ENCODE data around the gene PGGHG.
"Not testable (repeated sequence)": the region's sequence is repeated elsewhere in the genome, so short reads cannot be mapped to it uniquely, and the experiment has no call there.

PGGHG gene

DNA sequence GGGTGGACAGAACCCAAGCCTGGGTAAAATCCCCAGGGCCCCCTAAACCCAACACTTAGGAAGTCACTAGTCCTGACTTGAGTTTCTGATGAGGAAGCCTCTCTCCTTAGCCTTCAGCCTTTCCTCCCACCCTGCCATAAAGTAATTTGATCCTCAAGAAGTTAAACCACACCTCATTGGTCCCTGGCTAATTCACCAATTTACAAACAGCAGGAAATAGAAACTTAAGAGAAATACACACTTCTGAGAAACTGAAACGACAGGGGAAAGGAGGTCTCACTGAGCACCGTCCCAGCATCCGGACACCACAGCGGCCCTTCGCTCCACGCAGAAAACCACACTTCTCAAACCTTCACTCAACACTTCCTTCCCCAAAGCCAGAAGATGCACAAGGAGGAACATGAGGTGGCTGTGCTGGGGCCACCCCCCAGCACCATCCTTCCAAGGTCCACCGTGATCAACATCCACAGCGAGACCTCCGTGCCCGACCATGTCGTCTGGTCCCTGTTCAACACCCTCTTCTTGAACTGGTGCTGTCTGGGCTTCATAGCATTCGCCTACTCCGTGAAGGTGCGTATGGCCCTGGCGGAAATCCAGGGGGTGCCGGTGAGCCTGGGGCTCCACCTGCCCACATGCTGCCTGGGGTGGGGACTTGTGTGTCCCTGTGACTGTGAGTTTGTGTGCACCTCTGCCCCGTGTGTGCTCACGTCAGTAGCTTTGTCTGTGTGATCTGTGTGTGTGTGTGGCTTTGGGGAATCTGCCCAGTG is 25.0 kb downstream of the PGGHG start, which contains the start of gene IFITM1:
TSS of gene IFITM1 (plus strand) at position 254 of the 767 bp plus-strand sequence. CDS start at position 385, 131 bp downstream.
- no peak for DNase-seq (ENCODE audit: low read depth in 2 of 2)

DNA sequence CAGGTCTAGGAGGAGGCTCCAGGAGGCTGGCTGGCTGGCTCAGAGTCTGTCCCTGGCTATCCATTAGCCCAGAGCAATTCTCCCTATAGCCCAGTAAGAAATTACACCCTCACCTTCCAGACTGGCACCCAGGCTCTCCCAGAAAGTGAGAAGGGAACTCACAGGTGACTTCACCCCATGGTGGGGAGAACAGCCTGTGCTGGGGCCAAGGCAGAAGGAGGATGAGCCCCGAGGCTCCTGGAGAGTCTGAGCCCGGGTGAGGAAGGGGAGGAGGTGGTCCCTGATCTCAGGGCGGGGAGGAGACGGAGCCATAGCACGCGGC is 25.6 kb downstream of the PGGHG start:
- DNase-seq (ENCODE audit: low read depth in 2 of 2): not testable (repeated sequence)

DNA sequence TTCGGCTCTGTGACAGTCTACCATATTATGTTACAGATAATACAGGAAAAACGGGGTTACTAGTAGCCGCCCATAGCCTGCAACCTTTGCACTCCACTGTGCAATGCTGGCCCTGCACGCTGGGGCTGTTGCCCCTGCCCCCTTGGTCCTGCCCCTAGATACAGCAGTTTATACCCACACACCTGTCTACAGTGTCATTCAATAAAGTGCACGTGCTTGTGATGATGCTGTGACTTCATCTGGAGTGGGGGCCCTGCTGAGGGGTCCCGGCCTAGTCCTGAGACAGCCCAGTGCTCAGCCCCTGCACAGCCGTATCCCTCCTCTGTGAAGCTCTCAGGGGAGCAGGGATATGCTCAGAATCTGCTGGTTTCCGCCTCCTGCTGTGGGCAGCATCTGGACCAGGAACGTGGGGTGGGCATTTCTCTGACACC is 26.1 kb downstream of the PGGHG start:
- DNase-seq (ENCODE audit: low read depth in 2 of 2): no peak

DNA sequence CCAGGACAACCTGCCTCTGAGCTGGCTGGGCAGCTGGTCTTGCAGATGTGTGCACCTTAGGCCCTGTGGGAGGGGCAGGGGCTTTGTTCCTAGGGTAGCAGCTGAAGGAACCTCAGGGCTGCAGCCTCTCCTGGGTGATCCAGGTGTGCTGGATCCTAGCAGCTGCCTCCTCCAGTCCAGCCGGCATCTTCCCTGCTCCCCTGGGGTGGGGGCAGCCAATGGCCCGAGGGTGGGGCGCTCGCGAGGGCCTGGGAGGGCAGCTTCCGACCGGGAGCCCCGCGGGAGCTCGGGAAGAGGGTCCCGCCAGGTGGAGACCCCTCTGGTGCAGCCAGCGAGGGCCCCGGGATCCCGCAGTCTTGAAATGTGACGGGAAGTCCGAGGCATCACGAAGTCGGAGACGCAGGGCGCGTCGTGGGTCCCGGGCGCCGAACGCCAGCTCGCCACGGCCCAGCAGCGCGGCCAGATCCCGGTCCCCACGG is 26.6 kb downstream of the PGGHG start:
- DNase-seq (ENCODE audit: low read depth in 2 of 2): no peak

DNA sequence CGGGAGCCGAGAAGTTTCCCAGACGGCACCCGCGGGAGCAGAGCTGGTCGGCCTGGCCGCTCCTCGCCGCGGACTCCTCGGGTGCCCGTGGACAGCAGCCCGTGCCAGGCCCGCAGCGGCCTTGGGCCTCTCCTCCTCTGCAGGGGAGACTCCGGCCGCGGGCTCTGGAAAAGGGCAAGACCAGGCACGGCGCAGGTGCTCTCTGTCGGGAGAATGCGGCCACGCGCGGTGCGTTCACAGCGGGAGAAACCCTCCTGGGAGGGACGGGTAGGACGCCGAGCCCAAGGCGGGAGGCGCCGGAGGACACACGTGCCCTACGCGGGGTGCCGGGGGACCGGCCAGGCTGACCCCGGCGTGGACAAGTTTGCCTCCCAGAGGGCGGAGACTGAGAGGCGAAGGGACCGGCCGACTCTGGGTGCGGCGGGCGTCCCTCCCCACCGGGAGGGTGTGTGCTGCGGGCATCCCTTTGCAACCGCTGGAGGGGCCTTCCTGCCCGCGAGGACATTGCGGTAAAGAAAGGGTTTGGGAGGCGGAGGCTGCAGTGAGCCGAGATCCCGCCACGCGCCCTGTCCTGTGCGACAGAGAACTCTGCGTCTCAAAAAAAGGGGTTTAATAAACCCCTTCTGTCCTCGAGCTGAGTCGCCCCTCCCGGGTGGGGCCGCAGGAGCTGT is 27.2 kb downstream of the PGGHG start:
- DNase-seq (ENCODE audit: low read depth in 2 of 2): no peak

DNA sequence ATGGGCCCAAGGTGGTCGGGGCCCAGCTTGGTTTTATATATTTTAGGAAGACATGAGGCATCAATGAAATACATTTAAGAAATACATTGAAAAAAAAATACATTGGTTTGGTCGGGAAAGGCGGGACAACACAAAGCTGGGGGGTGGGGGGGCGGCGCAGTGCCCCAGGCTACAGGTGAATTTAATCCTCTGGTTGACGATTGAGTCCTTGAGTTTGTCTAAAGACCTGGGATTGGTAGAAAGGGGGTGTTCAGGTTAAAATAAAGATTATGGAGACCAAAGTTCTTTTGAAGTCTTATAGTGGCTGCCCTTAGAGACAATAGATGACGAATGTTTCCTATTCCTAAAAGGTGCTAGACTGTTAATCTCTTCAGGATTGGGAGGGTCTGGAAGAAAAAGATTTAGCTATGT is 28.0 kb downstream of the PGGHG start:
- no peak for DNase-seq (ENCODE audit: low read depth in 2 of 2)

DNA sequence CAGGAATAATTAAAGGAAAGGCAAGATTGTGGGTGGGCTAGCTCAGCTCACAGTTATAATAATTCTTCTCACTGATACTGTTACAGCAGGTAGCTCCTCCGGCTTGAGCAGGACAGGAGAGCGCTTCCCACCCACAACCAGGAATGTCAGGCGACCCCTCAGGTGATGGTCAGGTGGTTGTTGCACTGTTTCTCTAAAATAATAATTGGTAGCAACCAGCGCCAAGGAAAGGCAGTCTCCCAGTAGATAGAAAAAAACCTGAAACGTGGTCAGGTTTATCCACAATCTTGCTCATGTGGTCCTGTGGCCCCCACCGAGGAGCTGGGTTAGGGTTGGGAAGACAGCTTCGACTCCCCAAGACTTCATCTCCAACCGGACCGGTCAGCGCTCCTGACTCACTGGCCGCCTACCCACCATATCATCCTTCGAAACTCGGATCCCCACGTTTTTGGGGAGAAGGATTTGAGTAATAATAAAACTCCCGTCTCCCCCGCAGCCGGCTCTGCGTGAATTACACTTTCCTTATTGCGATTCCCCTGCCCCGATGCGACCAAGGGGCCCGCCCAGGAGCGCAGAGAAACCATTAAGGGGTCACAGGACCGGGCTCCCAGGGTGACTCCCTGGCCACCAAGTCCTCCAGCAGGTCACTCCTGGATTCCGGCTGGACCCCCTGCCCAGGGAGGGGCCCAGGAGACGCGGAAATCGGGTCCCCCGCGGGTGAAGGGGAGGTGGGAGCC is 28.9 kb downstream of the PGGHG start:
- DNase-seq (ENCODE audit: low read depth in 2 of 2): not testable (repeated sequence)

DNA sequence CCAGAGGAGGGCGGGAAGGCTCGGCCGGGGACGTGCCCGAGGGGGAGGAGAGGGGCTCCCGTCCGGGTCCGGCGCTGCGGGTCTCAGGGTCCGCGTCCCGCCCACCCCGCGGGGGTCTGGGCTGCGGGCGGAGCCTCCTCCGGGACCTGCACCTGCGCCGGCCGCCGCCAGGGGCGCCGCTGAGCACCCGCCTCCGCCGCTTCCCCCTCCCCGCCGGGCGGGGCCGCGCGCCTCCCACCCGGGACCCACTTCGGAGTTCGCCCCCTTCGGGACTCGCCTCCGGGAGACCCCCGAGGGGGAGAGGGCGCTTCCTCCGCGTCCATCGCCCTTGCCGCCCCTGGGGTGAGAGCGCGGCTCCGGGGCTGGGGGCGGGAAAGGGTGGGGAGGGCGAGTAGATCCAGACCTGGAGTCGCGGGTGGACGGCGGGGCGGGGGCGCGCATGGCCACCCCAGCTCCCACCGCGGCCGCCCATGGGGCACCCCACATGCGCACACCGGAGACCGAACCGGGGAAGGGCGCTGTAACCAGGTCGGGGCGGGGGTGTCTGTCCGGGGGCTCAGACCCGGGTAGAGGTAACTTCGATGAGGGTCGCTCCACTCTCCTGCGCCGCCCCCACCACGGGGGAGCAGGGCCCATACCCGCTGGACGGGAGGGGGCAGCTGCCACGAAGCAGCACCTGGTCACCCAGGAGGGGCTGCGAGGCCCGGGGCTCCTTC is 29.6 kb downstream of the PGGHG start:
- DNase-seq (ENCODE audit: low read depth in 2 of 2): not testable (repeated sequence)

DNA sequence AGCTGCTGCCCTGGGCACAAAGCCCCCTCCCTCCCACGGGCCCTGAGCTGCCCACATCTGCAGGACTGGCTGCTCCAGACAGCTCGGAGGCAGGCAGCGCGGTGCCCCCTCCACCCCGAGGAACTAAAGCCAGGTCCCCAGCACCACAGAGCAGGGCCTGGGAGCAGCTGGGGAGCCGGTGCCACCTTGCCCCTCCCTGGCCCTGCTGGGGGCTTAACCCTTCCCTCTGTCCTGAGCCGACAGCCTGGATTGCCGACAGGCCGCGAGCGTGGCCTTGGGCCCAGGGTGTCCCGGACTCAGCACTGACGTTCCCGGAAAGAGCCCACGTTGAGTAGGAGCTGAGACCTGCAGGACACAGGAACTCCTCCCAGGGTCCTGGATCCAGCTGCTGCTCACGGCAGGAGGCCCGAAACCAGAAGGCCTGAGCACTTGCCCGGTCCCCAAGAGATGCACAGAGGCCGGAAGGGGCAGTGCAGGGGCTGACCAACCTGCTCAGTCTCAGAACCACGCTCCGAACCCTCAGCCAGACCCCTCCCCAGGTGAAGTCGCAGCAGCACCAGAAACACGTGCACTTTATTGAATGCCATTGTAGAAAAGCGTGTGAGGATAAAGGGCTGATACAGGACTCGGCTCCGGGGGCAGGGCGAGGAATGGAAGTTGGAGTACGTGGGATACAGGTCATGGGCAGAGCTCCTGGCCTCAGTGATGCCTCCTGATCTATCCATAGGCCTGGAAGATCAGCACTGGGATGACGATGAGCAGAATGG is 30.4 kb downstream of the PGGHG start:
- DNase-seq (ENCODE audit: low read depth in 2 of 2): not testable (repeated sequence)

DNA sequence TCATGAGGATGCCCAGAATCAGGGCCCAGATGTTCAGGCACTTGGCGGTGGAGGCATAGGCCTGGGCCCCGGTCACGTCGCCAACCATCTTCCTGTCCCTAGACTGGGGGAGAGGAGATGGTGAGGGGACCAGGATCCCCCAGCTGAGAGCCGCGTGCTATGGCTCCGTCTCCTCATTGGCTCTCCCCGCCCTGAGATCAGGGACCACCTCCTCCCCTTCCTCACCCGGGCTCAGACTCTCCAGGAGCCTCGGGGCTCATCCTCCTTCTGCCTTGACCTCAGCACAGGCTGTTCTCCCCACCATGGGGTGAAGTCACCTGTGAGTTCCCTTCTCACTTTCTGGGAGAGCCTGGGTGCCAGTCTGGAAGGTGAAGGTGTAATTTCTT is 31.0 kb downstream of the PGGHG start:
- not testable (repeated sequence) for DNase-seq (ENCODE audit: low read depth in 2 of 2)

DNA sequence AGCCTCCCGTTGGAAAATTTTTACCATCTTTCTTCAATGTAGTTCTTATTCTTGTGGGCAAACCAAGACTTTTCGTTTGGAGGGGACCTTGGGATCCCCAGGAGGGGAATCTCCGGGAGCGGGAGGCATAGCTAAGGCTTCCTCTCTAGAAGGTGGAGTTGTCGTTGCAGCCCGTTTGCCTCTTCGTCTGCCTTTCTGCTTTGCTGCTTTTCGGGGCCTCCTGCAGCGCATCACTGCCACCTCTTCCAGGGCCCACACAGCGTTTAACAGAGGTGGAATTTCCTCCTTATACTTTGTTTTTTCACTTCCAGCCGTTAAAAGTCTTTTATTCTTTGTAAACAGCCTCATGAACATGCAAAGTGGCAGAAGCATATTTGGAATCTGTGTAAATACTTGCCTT is 35.2 kb downstream of the PGGHG start:
- DNase-seq (ENCODE audit: low read depth in 2 of 2): no peak

DNA sequence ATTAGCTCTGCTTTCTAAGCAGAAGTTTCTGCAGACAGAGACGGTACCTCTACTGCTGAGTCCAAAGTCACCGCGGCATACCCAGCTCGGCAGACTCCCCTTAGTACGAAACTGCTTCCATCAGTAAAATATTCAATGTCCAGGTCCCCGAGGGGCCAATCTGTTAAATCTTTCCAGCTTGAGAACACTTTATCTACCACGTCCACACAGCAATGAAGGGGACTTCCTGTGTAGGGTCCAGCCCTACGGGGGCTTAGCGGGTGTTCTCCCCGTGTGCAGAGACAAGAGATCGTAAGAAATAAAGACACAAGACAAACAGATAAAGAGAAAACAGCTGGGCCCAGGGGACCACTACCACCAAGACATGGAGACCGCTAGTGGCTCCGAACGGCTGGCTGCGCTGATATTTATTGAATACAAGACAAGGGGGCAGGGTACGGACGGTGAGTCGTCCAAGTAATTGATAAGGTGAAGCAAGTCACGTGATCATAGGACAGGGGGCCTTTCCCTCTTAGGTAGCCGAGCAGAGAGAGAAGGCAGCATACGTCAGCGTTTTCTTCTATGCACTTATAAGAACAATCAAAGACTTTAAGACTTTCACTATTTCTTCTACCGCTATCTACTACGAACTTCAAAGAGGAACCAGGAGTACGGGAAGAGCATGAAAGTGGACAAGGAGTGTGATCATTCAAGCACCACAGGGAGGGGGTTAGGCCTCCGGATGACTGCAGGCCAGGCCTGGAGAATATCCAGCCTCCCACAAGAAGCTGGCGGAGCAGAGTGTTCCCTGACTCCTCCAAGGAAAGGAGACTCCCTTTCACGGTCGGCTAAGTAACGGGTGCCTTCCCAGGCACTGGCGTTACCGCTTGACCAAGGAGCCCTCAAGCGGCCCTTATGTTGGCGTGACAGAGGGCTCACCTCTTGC is 35.9 kb downstream of the PGGHG start:
- DNase-seq (ENCODE audit: low read depth in 2 of 2): not testable (repeated sequence)

DNA sequence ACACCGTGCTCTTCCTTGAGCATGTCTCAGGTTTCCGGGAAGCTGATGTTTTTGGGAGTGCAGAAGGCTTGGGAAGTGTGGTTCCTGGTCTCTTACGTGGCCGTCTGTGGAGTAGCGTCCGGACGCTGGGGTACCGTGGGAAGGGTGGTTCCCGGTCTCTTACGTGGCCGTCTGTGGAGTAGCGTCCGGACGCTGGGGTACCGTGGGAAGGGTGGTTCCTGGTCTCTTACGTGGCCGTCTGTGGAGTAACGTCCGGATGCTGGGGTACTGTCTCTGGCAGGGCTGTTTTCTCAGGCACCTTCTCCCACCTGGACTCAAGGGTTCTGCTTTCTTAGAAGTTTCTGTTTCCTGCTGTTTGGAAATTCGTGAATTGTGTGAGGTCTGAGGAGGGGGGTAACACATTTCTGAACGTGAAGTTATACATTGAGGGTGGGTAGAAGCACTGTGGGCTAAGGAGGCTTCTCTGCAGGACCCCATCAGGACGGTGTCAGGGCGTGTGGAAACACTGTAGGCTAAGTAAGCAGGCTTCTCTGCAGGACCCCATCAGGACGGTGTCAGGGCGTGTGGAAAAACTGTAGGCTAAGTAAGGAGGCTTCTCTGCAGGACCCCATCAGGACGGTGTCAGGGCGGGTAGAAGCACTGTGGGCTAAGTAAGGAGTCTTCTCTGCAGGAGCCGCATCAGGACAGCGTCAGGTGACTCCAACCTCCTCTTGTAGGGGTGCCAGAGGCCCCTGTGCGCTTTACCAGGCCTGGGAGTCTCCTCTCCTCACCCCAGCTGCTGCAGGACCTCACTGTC is 37.1 kb downstream of the PGGHG start:
- DNase-seq (ENCODE audit: low read depth in 2 of 2): no peak

DNA sequence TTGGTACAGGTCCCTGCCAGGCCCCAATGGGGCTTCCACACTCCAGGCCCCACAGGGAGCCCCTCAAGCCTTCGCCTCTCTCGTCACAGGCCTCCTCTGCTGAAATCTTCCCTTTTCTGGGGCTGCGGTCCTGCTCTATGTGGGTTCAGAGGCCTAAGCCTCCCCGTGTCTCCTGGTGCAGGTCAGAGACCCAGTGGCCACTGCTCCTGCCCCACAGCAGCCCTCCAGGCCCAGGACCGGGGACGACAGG is 37.6 kb downstream of the PGGHG start:
- no peak for DNase-seq (ENCODE audit: low read depth in 2 of 2)

DNA sequence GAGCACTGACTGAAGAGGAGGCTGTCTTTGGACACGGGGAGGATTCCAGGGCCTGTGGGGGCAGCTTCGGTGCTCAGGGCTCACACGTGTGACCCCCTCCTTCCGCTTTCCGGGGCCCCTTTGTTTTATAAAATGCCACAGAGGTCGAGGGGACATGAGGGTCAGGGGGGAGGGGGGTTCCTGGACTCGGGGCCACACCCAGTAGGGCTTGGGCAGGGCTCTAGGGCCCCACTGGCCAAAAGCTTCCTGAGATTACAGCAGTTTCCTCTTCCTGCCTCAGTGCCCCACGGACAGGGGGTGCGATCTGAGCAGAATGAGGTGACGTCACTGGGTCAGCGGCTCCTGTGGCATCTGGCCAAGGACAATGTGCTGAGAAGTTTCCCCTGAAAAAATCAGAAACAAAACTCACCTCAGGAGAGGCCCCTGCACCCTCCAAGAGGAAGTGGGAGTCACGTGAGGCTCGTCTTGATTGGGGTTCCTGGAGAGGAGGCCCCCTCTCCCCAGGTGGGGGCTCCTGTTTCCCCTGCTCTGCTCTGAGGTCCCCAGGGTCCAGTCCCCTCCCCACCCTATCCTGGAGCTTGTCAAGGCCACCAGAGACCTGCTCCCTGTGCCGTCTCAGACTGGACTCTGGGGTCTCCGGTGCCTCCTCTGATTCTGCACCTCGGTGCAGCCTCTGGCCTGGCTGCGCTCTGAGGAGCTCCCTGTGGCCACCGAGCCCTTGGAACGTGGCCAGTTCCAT is 38.1 kb downstream of the PGGHG start:
- DNase-seq (ENCODE audit: low read depth in 2 of 2): no peak

DNA sequence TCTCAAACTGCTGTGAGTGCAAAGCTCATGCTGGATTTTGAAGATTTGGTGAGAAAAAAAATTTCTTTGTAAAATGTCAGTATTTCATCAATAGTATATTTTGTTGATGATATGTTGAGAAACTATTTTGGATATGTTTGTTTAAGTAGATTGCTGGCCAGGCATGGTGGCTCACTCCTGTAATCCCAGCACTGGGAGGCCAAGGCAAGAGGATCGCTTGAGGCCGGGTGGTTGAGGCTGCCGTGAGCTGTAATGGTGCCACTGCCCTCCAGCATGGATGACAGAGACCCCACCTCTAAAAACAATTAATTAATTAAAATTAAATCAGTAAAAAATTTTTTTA is 38.6 kb downstream of the PGGHG start:
- DNase-seq (ENCODE audit: low read depth in 2 of 2): no peak

DNA sequence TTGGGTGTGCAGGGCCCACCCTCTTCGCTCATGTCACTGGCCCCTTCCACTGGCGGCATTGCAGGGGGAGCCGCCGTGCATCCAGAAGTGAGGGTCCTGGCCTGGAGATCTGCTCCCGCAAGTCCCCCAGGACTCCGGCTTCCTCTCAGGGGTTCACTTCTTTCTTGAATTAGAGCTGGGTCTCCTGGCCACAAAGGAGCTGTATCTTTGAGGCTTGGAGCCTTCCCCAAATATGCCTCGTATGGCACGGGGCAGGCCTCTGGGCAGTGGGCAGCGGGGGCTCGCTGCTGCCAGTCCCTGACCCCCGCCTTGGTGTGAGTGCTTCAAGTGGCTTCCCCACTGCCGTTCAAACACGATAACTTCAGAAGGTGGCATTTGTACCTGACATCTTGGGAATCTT is 39.1 kb downstream of the PGGHG start:
- DNase-seq (ENCODE audit: low read depth in 2 of 2): no peak

DNA sequence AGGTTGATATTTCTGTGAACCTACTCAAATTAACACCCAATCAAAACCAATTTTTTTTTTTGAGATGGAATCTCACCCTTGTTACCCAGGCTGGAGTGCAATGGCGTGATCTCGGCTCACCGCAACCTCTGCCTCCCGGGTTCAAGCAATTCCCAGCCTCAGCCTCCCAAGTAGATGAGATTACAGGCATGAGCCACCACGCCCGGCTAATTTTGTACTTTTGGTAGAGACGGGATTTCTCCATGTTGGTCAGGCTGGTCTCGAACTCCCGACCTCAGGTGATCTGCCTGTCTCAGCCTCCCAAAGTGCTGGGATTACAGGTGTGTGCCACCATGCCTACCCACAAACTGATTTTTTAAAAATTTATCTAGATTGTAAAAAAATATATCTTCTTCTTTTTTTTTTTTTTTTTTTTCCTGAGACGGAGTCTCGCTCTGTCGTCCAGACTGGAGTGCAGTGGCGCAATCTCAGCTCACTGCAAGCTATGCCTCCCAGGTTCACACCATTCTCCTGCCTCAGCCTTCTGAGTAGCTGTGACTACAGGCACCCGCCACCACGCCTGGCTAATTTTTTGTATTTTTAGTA is 39.7 kb downstream of the PGGHG start:
- DNase-seq (ENCODE audit: low read depth in 2 of 2): not testable (repeated sequence)

DNA sequence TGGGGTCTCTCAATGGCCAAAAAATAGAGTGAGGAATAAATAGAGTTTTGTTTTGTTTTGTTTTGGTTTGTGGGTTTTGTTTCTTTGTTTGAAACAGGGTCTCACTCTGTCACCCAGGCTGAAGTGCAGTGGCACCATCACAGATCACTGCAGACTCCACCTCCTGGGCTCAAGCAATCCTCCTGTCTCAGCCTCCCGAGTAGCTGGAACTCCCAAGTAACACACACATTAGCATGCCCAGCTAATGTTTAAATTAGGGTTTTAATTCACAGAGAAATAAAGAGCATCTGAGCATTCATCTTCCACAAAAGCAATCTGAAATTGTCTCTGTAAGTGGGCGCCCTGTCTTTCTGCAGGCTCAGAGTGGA is 40.9 kb downstream of the PGGHG start:
- no peak for DNase-seq (ENCODE audit: low read depth in 2 of 2)

Data from stimulated activated CD4-positive, alpha-beta T cell treated with anti-CD3 and anti-CD28 coated beads, Interleukin-1b, Interleukin-23, amount 100 ng/mL, for 1 hour (primary cell).